Subcutaneous adipose tissue (tissue), 4 donors: ENCODE data around the gene PKD2. TPM values are rescaled to one million over a fixed set of nuclear protein-coding genes. Genes with fewer than 3 reads are reported as not detected.

Experiments used
- CTCF ChIP-seq: fragments of 450-650 bp; IDR thresholded peaks from one replicate; pipeline ENCODE4 v1.5.1; 2016; ENCODE audit warnings: low read depth, mild to moderate bottlenecking, control low read depth, antibody characterized with exemption, moderate library complexity
- total RNA-seq, 4 donors: library from RNA; depleted of rRNA; stranded (reverse); fragments of >200 nt; gene quantifications; one replicate each; pipeline ENCODE4 v1.1.0, GENCODE V29; 2016

PKD2 gene
- total RNA-seq, 4 donors from 2014 or later: 45.8 to 86.5 (median 63.7) TPM

GRCh38 chr4:87981486-87981885 is 25.9 kb upstream of the PKD2 start:
- TF ChIP-seq CTCF: no peak

- no peak for TF ChIP-seq CTCF
Measured at GRCh38 chr4:87982036-87982435, 25.4 kb upstream of the PKD2 start.

GRCh38 chr4:87982446-87983010 is 24.9 kb upstream of the PKD2 start:
- no peak for TF ChIP-seq CTCF

- TF ChIP-seq CTCF: no peak
Measured at GRCh38 chr4:87983996-87984395, 23.4 kb upstream of the PKD2 start.

- no peak for TF ChIP-seq CTCF
Measured at GRCh38 chr4:87985097-87985886, 22.1 kb upstream of the PKD2 start.

GRCh38 chr4:87985887-87986200 is 21.6 kb upstream of the PKD2 start:
- no peak for TF ChIP-seq CTCF

- no peak for TF ChIP-seq CTCF
Measured at GRCh38 chr4:87986508-87986907, 20.9 kb upstream of the PKD2 start.
